SKM-1 (cell line): ENCODE measurements around the gene ATF6B.
"Not testable (repeated sequence)": the region's sequence is repeated elsewhere in the genome, so short reads cannot be mapped to it uniquely, and the experiment has no call there.

Experiments
- DNase-seq: peaks from one replicate; lab custom pipeline; 2025; ENCODE audit not compliant: unreplicated experiment; lab: John Stamatoyannopoulos, UW

The ATF6B gene

GRCh38 chr6:32083812-32084768, 44.0 kb downstream of the ATF6B start:
- DNase-seq, result no peak

DNA sequence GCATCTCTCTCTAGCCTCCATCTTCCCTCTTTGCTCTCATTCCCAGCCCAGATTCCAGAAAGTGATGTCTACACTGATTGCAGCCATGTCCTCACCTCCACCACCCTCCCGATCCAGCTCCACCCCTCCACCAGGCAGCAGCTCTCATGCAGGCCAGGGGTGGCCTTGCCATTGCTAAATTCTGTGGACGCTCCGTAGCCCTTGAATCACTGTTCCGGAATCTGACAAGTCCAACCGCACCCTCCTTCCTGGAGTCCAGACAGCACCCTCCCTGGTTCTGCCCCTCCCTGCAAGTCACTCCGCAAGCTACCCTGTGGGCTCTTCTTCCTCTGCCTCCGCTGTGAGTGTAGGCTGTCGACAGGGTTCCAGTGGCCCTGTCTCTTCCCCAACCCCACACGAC, 45.1 kb downstream of the ATF6B start:
- DNase-seq, result no peak

DNA sequence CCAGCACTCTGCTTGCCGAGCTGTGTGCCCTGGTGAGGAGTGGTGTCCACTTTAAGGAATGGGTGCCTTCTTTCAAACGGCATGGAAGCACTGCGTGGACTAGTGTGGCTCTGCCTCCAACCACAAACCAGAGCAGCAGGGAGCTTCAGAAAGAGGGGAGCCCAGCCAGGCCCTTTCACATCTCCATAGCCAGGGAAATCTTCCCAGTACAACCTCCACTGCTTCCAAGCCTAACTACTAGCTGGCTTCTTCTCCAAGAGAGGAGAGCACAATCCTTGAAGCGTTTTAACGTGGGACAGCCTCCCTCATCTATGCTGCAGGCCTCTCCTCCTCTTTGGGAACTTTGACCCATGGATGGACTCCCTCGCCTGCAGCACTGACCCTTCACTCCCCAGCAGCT, 45.6 kb downstream of the ATF6B start:
- no peak for DNase-seq

GRCh38 chr6:32081168-32081990, 46.7 kb downstream of the ATF6B start:
- no peak for DNase-seq

- DNase-seq, result no peak
Measured at GRCh38 chr6:32079566-32080290, 48.3 kb downstream of the ATF6B start.

- DNase-seq, result peak; percentile 22
Measured at GRCh38 chr6:32076321-32076809, 51.7 kb downstream of the ATF6B start.

DNA sequence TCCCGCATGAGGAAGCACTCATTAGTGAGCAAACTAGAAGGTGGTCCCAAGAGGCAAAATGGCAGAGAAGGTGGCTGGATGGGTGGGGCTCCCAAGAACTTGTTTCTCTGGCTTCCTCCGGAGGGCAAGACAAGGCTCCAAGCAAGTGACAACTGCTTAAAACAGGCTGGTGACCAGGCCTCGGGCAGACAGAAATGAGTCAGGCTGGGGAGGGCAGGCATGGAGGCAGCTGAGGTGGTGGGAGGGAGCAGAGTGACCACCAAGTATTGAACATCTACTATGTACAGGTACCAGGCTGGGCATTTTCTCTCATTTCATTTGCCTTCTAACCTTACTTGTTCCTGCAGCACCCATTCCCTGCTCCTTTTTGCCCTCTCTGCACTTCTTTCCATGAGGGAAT, 52.3 kb downstream of the ATF6B start:
- DNase-seq, result no peak

DNA sequence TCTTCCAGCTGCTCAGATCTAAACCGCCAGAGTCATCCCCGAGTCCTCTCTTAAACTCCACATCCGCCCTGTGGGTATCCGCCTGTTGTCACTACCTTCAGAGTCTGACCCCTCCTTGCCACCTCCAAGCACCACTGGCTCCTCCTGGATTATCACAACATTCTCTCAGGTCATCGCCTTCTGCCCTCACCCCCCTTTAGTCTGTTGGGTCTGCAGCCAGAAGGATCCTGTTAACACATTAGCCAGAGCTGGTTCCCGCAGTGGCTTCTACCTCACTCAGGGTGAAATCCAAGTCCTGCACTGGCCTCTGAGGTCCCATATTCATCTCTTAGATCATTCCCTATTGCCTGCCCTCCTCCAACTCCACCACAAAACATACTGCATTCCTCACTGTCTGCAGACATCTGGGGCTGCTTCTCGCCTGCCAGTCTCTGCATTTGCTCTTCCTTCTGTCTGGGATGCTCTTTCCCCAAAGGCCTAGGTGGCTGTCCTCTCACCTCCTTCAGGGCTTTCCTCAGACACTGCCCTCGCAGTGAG, 53.0 kb downstream of the ATF6B start:
- DNase-seq, result no peak

- no peak for DNase-seq
Measured at GRCh38 chr6:32073613-32074012, 54.4 kb downstream of the ATF6B start.

DNA sequence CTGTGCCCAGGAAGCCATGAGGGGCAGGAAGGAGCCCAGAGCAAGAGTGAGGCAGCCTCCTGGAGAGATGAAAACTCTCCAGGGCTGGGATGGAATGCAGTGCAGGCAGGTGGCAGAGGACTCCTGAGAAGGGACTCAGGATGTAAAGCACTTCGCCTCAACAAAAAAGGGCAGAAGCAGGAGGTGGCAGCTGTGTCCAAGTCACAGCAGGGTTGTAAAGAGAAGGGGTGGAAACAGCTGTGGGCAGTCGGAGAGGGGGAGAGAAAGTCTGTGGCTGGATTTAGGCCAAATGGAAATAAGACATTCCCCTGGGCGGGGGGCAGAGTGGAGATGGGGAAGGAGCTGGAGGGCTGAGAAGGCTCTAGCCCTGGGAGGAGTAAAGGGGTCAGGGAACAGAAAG, 54.9 kb downstream of the ATF6B start:
- DNase-seq, result no peak

GRCh38 chr6:32070814-32071543, 57.1 kb downstream of the ATF6B start:
- DNase-seq, result no peak

DNA sequence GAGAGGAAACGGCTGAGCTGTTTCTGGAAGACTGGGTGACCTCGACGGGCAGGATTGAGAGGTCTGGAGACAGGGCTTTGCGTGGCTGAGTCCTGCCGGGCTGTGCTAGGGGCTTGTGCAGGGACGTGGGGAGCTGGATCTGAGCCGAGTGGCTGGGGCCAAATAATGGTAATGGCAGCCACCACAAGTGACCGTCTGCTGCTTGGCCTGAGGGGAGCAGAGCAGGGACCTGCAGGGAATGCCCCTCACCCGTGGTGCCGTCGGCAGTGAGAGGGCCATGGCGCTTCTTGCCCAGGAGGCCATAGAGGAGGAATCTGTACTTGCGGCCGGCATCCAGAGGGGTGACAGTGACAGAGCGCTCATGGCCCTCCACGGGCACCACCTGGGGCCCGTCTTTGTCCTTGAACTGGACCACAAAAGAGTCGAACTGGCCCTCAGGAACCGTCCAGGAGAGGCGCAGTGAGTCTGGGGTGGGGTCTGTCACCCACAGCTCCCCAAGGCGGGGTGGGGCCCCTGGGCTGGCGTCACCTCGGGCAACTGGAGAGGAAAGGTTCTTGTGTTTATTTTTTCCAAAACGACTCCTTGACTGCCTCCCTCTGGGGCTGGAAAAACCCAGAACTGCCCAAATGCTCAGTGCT, 58.0 kb downstream of the ATF6B start:
- no peak for DNase-seq

DNA sequence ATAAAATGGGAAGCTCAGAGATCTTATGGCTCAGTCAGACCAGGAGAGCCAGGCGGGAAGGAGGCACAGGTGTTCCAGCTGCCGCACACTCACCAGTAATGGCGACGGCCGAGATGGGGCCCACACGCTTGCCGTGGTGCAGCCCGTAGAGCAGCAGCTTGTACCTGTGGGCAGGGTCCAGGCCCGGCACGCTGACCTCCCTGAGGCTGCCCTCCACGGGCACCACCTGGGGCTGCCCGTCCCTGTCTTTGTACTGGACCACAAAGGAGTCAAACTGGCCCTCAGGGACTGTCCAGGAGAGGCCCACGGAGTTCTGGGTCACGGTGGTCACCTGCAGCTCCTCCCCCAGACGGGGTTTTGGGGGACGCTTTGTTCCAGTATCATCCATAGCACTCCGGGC, 58.6 kb downstream of the ATF6B start:
- no peak for DNase-seq

DNA sequence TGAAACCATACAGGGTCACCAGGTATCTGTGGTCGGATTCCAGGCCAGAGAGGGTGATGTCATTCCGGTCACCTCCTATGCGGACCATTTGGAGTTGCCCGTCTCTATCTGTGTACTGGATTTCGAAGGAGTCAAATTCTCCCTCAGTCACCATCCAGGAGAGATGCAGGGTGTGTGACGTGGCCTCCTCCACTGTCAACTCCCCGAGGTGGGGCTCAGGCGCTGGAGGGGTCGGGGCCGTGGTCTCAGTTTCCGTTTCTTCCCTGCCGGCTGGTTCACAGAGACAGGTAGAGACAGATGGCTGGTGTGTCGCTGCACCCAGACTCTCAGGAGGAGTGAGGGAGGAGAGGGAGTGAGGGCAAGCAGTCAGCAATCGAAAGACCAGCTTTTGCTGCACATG, 59.2 kb downstream of the ATF6B start:
- DNase-seq, result no peak

GRCh38 chr6:32068315-32068714, 59.7 kb downstream of the ATF6B start:
- not testable (repeated sequence) for DNase-seq

DNA sequence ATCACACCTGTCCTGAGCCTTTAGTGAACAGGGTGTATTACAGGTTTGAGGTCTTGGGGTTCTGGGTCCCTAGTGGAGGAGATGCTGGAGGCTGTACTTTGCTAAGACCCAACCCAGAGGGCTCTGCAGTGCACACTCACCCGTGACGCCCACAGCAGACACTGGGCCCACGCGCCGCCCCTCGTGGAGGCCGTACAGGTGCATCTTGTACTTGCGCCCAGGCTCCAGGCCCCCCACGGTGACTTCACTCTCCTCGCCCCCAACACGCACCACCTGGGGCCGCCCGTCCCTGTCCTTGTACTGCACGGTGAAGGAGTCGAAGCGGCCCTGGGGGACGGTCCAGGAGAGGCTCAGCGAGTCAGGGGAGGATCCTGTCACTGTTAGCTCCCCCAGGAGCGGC, 60.5 kb downstream of the ATF6B start:
- not testable (repeated sequence) for DNase-seq
